HL-60 (cell line): ENCODE data around the gene AKIRIN1.

ENCODE experiments used
- DNase-seq, 2 experiments: peaks; one replicate each; pipeline ENCODE4 v3.0.0-alpha.2; 2010 to 2020; ENCODE audit warnings: low read depth in 1 of 2, low spot score in 1 of 2
- H3K27ac ChIP-seq: fragments of 250-450 bp; sonication (Bioruptor Pico); replicated peaks from 2 replicates; pipeline ENCODE4 v1.5.1; 2020; ENCODE audit warnings: mild to moderate bottlenecking, moderate library complexity
- H3K27me3 ChIP-seq: fragments of 250-450 bp; sonication (Bioruptor Pico); 2 replicates; pipeline ENCODE4 v1.5.1; 2021; ENCODE audit warnings: mild to moderate bottlenecking, moderate library complexity; ENCODE audit not compliant: insufficient read depth, poor library complexity, severe bottlenecking
- H3K4me3 ChIP-seq: replicated peaks from 2 replicates; pipeline ENCODE4 v1.5.1; 2011; ENCODE audit warnings: mild to moderate bottlenecking, control low read depth, low read length; ENCODE audit not compliant: insufficient read depth
- GABPA ChIP-seq: IDR thresholded peaks from 2 replicates; pipeline ENCODE4 v1.6.1; 2012; ENCODE audit warnings: low read depth
- POLR2AphosphoS5 ChIP-seq: IDR thresholded peaks from 2 replicates; pipeline ENCODE4 v1.6.1; 2012; ENCODE audit warnings: low read depth
- REST ChIP-seq: IDR thresholded peaks from 2 replicates; pipeline ENCODE4 v1.6.1; 2012; ENCODE audit warnings: low read depth; ENCODE audit not compliant: insufficient replicate concordance
- SPI1 ChIP-seq: IDR thresholded peaks from 2 replicates; pipeline ENCODE4 v1.6.1; 2012; ENCODE audit warnings: low read depth, mild to moderate bottlenecking, borderline replicate concordance
- TF ChIP-seq, protein P1 (sequence below): IDR thresholded peaks from one replicate; pipeline ENCODE4 v1.5.1; 2011; ENCODE audit warnings: low read length, control low read depth, inconsistent platforms; ENCODE audit not compliant: insufficient read depth

Gene AKIRIN1

GRCh38 chr1:39026051-39026865 lies 35.2 kb downstream of the AKIRIN1 start, which contains the start of gene NDUFS5:
TSS of gene NDUFS5 (plus strand) at chr1:39026350. CDS start at chr1:39028725, 2,375 bp downstream.
- peak; percentile 93 to 94 for DNase-seq
- Histone ChIP-seq H3K27me3 (no peaks in the 10 kb centered on the region), H3K4me3 (peak within 1 kb of the TSS; percentile 64), H3K27ac (peak within 1 kb of the TSS; percentile 85)
- TF ChIP-seq REST = peak; percentile 36
- TF ChIP-seq, protein P1, sequence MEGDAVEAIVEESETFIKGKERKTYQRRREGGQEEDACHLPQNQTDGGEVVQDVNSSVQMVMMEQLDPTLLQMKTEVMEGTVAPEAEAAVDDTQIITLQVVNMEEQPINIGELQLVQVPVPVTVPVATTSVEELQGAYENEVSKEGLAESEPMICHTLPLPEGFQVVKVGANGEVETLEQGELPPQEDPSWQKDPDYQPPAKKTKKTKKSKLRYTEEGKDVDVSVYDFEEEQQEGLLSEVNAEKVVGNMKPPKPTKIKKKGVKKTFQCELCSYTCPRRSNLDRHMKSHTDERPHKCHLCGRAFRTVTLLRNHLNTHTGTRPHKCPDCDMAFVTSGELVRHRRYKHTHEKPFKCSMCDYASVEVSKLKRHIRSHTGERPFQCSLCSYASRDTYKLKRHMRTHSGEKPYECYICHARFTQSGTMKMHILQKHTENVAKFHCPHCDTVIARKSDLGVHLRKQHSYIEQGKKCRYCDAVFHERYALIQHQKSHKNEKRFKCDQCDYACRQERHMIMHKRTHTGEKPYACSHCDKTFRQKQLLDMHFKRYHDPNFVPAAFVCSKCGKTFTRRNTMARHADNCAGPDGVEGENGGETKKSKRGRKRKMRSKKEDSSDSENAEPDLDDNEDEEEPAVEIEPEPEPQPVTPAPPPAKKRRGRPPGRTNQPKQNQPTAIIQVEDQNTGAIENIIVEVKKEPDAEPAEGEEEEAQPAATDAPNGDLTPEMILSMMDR = no peak
- peak; percentile 93 for TF ChIP-seq POLR2AphosphoS5
- TF ChIP-seq SPI1 = peak; percentile 1; the same call in 1 of the 2 replicates
- no peak for TF ChIP-seq GABPA

GRCh38 chr1:39026866-39027507 lies 35.9 kb downstream of the AKIRIN1 start:
- peak overlapping the region; percentile 85 for H3K27ac ChIP-seq
- H3K27me3 ChIP-seq = no peaks in the 10 kb centered on the region
- TF ChIP-seq, protein P1 = no peak
- TF ChIP-seq SPI1 = no peak
- TF ChIP-seq REST = no peak
- no peak for TF ChIP-seq POLR2AphosphoS5
- no peak for TF ChIP-seq GABPA
- peak overlapping the region; percentile 64 for H3K4me3 ChIP-seq
- peak in 1 of 2 experiments; percentile 74 for DNase-seq

- H3K27ac ChIP-seq = no peak overlapping the region
Observed at GRCh38 chr1:39034114-39034654, 43.1 kb downstream of the AKIRIN1 start.

More at GRCh38 chr1:39034114-39034654, 43.1 kb downstream of the AKIRIN1 start:
- no peak for DNase-seq
- Histone ChIP-seq H3K4me3 (no peak overlapping the region), H3K27me3 (no peaks in the 10 kb centered on the region)
- TF ChIP-seq GABPA (no peak), REST (no peak), SPI1 (no peak), POLR2AphosphoS5 (no peak)
- TF ChIP-seq, protein P1 = no peak
